ENCODE data around the gene ERMAP. TPM values are rescaled to one million over a fixed set of nuclear protein-coding genes. Genes with fewer than 3 reads are reported as not detected.

Gene ERMAP
- total RNA-seq, 1 donor from 2014 or later = 18.2 TPM

DNA sequence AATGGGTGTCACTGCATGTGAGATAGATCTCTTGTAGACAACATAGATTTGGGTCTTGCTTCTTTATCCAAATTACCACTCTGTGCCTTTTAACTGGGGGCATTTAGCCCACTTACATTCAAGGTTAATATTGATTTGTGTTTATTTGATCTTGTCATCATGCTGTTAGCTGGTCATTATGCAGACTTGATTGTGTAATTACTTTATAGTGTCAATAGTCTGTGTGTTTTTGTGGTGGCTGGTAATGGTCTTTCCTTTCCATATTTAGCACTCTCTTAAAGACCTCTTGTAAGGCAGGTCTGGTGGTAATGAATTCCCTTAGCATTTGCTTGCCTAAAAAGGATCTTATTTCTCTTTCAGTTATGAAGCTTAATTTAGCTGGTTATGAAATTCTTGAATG, 59.1 kb downstream of the ERMAP start:
- Histone ChIP-seq H3K27ac (no peak overlapping the region), H3K4me3 (no peak overlapping the region), H3K36me3 (no peaks in the 10 kb centered on the region), H3K27me3 (peaks cover 9% of the 10 kb centered on the region), H3K4me1 (no peaks in the 10 kb centered on the region), H3K9me3 (no peaks in the 10 kb centered on the region)
- no peak for ATAC-seq
- DNase-seq = no peak
- TF ChIP-seq, protein P1, sequence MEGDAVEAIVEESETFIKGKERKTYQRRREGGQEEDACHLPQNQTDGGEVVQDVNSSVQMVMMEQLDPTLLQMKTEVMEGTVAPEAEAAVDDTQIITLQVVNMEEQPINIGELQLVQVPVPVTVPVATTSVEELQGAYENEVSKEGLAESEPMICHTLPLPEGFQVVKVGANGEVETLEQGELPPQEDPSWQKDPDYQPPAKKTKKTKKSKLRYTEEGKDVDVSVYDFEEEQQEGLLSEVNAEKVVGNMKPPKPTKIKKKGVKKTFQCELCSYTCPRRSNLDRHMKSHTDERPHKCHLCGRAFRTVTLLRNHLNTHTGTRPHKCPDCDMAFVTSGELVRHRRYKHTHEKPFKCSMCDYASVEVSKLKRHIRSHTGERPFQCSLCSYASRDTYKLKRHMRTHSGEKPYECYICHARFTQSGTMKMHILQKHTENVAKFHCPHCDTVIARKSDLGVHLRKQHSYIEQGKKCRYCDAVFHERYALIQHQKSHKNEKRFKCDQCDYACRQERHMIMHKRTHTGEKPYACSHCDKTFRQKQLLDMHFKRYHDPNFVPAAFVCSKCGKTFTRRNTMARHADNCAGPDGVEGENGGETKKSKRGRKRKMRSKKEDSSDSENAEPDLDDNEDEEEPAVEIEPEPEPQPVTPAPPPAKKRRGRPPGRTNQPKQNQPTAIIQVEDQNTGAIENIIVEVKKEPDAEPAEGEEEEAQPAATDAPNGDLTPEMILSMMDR (IDR thresholded peaks at IDR 0.05) = no peak
- intact Hi-C loops (cut with DNase I) = no loop called here

DNA sequence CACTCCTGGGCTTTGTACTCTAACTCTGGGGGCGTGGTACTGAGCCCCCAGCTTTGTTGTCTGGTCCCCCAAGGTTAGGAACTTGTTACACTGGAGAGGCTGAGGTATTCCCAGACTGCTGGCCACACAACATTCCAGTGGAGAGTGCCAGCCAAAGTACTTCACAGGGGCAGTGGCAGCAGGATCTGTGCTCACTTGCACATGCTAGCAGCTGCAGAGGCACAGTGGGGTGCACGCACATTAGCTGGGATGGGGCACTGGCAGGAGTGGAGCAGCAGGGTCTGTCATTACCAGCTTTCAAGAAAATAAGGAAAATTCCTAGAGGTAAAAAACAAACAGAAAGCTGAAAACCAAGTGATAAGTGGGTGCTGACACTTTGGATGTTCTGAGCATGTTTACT, 60.5 kb downstream of the ERMAP start:
- DNase-seq (no peak), ATAC-seq (peak; percentile 58)
- no peaks in the 10 kb centered on the region for H3K9me3 ChIP-seq
- H3K27me3 ChIP-seq = peaks cover 9% of the 10 kb centered on the region
- H3K27ac ChIP-seq = no peak overlapping the region
- TF ChIP-seq, protein P1 (IDR thresholded peaks at IDR 0.05) = no peak
- no peak overlapping the region for H3K4me3 ChIP-seq
- no peaks in the 10 kb centered on the region for H3K4me1 ChIP-seq
- H3K36me3 ChIP-seq = no peaks in the 10 kb centered on the region
- intact Hi-C loops (cut with DNase I) = no loop called here

DNA sequence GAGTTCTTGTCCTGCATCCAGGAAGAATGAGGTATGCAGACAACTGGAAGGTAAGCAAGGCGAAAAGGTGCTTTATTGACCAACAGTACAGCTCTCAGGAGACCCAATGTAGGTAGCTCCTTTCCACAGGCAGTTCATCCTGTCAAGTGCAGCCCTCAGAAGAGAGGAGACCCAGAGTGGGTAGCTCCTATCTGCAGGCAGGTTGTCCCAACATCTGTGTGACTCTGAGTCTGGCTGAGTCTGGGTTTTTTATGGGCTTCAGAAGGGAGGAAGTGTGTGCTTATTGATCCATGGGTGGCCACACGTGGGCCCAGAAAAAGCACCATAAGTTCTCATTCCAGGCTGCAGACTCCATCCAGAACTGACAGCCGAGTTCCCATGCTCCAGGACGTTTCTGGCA, 63.5 kb downstream of the ERMAP start:
- Histone ChIP-seq H3K27ac (no peak overlapping the region), H3K4me3 (no peak overlapping the region), H3K36me3 (no peaks in the 10 kb centered on the region), H3K4me1 (no peaks in the 10 kb centered on the region), H3K27me3 (peaks cover 9% of the 10 kb centered on the region), H3K9me3 (no peaks in the 10 kb centered on the region)
- ATAC-seq (no peak), DNase-seq (no peak)
- TF ChIP-seq, protein P1 (IDR thresholded peaks at IDR 0.05) = no peak
- intact Hi-C loops (cut with DNase I) = no loop called here

DNA sequence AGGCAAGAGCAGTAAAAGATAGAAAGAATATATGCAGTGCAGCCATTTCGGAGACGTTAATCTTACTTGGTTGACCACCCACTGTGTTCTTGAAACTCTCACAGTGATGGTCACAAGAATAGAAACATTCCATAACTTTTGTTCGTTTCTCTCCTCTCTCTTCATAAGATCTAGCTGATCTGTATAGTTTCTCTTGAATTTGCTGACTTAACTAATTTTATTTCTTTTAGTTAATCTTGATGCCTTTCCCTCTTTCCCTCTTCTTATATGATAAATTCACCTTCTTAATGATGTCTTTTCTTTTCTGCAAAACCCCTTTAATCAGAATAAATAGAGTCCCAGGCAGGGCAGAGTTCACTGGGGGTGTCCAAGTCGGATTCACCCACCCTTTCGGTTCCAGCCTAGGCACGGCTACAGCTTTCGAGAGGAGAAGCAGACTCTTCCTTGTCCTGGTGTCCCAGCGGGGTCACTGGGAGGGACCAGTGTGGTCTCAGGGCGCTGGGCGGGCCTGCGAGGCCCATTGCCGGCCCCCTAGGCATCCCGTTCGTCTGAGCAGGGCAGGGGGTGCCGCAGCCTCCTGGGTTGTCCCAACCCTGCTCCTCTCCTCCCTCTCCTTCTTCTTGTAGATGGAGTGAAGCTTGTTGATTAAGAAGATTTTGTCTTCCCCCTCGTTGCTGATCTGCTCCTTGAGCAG, 69.3 kb downstream of the ERMAP start:
- no peaks in the 10 kb centered on the region for H3K9me3 ChIP-seq
- H3K36me3 ChIP-seq = no peaks in the 10 kb centered on the region
- TF ChIP-seq, protein P1 (IDR thresholded peaks at IDR 0.05) = no peak
- DNase-seq = no peak
- no peaks in the 10 kb centered on the region for H3K4me1 ChIP-seq
- no peak overlapping the region for H3K27ac ChIP-seq
- no peak for ATAC-seq
- intact Hi-C loops (cut with DNase I) = no loop called here
- no peaks in the 10 kb centered on the region for H3K27me3 ChIP-seq
- no peak overlapping the region for H3K4me3 ChIP-seq

DNA sequence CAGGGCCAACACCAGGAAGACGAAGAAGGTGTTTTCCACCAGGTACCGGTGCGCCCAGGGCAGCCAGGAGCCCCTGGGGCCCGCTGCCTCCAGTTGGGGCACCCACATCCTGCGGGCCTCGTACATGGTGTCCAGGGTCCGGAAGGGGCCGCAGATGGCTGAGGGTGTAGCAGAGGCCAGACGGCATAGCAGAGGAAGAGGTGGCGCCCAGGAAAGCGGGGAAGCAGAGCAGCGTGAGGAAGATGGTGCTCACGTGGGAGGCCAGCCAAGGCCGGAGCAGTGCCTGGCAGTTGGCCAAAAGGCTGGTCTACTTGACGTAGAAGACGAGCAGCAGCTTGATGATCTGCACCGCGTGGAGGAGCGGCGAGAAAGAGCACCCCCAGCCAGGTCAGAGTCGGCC, 69.9 kb downstream of the ERMAP start:
- intact Hi-C loops (cut with DNase I) = no loop called here
- Histone ChIP-seq H3K4me1 (no peaks in the 10 kb centered on the region), H3K36me3 (no peaks in the 10 kb centered on the region), H3K9me3 (no peaks in the 10 kb centered on the region), H3K27ac (no peak overlapping the region), H3K27me3 (no peaks in the 10 kb centered on the region), H3K4me3 (no peak overlapping the region)
- TF ChIP-seq, protein P1 (IDR thresholded peaks at IDR 0.05) = no peak
- no peak for DNase-seq
- no peak for ATAC-seq

DNA sequence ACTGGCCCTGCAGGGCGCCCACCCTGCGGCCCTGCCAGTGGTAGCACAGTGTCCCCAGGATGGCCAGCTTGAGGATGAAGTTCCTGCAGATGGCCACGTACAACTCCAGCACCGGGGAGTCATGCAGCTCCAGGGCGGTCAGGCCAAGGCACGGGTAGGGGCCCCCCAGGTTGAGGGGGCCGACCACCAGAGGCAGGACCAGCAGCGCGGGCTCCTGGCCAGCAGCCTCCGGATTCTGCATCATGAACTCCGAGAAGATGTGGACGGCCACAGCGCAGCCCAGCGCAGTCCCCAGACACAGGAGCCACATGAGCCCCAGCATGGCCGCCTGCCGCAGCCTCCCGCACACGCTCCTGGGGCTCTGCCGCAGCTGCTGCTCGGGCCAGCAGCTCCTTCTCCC, 70.4 kb downstream of the ERMAP start:
- Histone ChIP-seq H3K27me3 (no peaks in the 10 kb centered on the region), H3K36me3 (no peaks in the 10 kb centered on the region), H3K4me1 (no peaks in the 10 kb centered on the region), H3K9me3 (no peaks in the 10 kb centered on the region), H3K27ac (no peak overlapping the region), H3K4me3 (no peak overlapping the region)
- ATAC-seq = no peak
- intact Hi-C loops (cut with DNase I) = no loop called here
- TF ChIP-seq, protein P1 (IDR thresholded peaks at IDR 0.05) = no peak
- no peak for DNase-seq

All from upper lobe of right lung (tissue), 1 donor.